DND-41 (cell line): ENCODE results near the gene TCF25.
A peak's percentile ranks its signal among the peaks of the same experiment; 100 is the strongest.

ENCODE experiments used
- ATAC-seq: fragments of 200-7000 bp; cut with Tn5 transposase; 3 replicates; pipeline ENCODE4 v1.9.1; 2021; ENCODE audit warnings: low read depth; ENCODE audit not compliant: insufficient read depth
- DNase-seq: peaks from one replicate; pipeline ENCODE4 v3.0.0-alpha.2; 2020
- H2AFZ ChIP-seq: 2 replicates; pipeline ENCODE4 v1.6.0; 2012; ENCODE audit warnings: low read depth, low read length
- H3K27ac ChIP-seq: 2 replicates; pipeline ENCODE4 v1.5.1; 2012; ENCODE audit warnings: low read length, inconsistent platforms
- H3K27me3 ChIP-seq: fragments of 200-600 bp; sonication (generic); 2 replicates; pipeline ENCODE4 v1.6.0; 2012; ENCODE audit warnings: low read length, mild to moderate bottlenecking, inconsistent platforms; ENCODE audit not compliant: insufficient read depth, poor library complexity
- H3K36me3 ChIP-seq: 2 replicates; pipeline ENCODE4 v1.5.1; 2012; ENCODE audit warnings: low read length, inconsistent platforms; ENCODE audit not compliant: insufficient read depth
- H3K4me1 ChIP-seq: 2 replicates; pipeline ENCODE4 v1.5.1; 2012; ENCODE audit warnings: mild to moderate bottlenecking, low read length; ENCODE audit not compliant: insufficient read depth
- H3K4me2 ChIP-seq: 2 replicates; pipeline ENCODE4 v1.6.0; 2012; ENCODE audit warnings: mild to moderate bottlenecking, moderate library complexity, low read length, inconsistent platforms; ENCODE audit not compliant: insufficient read depth
- H3K4me3 ChIP-seq, 2 experiments: fragments of 200-600 bp in 1 of 2; shearing (Covaris generic) in 1 of 2; 2 replicates each; pipeline ENCODE4 v1.5.1; 2012 to 2016; ENCODE audit warnings: inconsistent platforms in 2 of 2, low read length in 2 of 2, mild to moderate bottlenecking in 2 of 2, low read depth in 1 of 2, moderate library complexity in 1 of 2
- H3K79me2 ChIP-seq: 2 replicates; pipeline ENCODE4 v1.6.0; 2012; ENCODE audit warnings: low read length, inconsistent platforms; ENCODE audit not compliant: insufficient read depth
- H3K9ac ChIP-seq: 2 replicates; pipeline ENCODE4 v1.6.0; 2012; ENCODE audit warnings: low read depth, mild to moderate bottlenecking, inconsistent platforms, low read length, moderate library complexity
- H3K9me3 ChIP-seq: 2 replicates; pipeline ENCODE4 v1.5.1; 2012; ENCODE audit warnings: low read length, moderate library complexity, mild to moderate bottlenecking, inconsistent platforms; ENCODE audit not compliant: insufficient read depth, severe bottlenecking
- H4K20me1 ChIP-seq: 2 replicates; pipeline ENCODE4 v1.6.0; 2012; ENCODE audit warnings: low read length; ENCODE audit not compliant: insufficient read depth
- EZH2 ChIP-seq: IDR thresholded peaks from 3 replicates; pipeline ENCODE4 v1.6.1; 2012; ENCODE audit warnings: borderline replicate concordance, low read depth, mild to moderate bottlenecking, moderate library complexity, low read length, inconsistent platforms; ENCODE audit not compliant: severe bottlenecking
- TF ChIP-seq, protein P1 (sequence below): IDR thresholded peaks from 2 replicates; pipeline ENCODE4 v1.5.1; 2012; ENCODE audit warnings: borderline replicate concordance, low read length, moderate library complexity, mild to moderate bottlenecking; ENCODE audit not compliant: poor library complexity, severe bottlenecking; ENCODE audit errors: extremely low read depth

TCF25 gene

DNA sequence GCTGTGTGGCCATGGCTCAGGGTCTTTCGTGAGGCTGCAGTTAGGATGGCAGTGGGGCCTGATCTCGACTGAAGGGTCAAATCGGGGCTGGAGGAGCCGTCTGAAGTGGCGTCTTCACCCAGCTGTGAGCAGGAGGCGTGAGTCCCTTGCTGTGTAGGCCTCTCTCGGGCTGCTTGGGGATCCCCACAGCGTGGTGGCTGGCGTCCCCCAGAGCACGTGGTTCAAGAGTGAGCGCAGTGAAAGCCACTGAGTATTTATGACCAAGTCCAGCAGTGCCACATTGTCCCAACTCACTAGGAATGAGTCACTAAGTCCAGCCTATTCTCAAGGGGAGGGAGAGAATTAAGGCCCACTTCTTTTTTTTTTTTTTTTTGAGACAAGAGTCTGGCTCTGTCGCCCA lies 11.7 kb upstream of the TCF25 start:
- Histone ChIP-seq H4K20me1 (peaks cover 2% of the 10 kb centered on the region; the same call in 1 of the 2 replicates), H2AFZ (no peak overlapping the region), H3K27ac (no peak overlapping the region), H3K4me2 (no peak overlapping the region), H3K4me3 (no peak overlapping the region), H3K4me1 (peaks cover 25% of the 10 kb centered on the region), H3K79me2 (no peaks in the 10 kb centered on the region), H3K27me3 (no peaks in the 10 kb centered on the region), H3K9me3 (no peaks in the 10 kb centered on the region), H3K36me3 (no peaks in the 10 kb centered on the region), H3K9ac (no peak overlapping the region)
- TF ChIP-seq EZH2: no peak
- TF ChIP-seq, protein P1, sequence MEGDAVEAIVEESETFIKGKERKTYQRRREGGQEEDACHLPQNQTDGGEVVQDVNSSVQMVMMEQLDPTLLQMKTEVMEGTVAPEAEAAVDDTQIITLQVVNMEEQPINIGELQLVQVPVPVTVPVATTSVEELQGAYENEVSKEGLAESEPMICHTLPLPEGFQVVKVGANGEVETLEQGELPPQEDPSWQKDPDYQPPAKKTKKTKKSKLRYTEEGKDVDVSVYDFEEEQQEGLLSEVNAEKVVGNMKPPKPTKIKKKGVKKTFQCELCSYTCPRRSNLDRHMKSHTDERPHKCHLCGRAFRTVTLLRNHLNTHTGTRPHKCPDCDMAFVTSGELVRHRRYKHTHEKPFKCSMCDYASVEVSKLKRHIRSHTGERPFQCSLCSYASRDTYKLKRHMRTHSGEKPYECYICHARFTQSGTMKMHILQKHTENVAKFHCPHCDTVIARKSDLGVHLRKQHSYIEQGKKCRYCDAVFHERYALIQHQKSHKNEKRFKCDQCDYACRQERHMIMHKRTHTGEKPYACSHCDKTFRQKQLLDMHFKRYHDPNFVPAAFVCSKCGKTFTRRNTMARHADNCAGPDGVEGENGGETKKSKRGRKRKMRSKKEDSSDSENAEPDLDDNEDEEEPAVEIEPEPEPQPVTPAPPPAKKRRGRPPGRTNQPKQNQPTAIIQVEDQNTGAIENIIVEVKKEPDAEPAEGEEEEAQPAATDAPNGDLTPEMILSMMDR: no peak
- ATAC-seq: no peak
- no peak for DNase-seq

DNA sequence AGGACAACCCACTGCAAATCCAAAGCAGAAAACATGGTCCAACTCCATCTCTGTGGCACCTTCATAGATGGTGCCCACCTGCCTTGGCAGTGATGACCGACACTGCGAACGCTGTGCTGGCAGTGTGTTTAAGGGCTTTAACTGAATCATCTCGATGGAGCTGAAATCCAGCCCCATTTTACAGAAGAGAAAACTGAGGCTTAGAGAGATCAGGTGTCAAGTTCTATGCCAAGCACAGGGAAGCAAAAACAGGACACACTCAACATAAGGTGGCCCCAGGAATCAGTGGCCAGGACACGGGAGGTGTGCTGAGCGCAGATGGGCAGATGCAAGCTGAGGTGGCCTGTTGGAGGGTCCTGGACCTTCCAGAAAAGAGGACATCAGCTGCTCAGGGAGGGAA lies 10.7 kb upstream of the TCF25 start:
- H3K4me3 ChIP-seq: no peak overlapping the region
- H4K20me1 ChIP-seq: peaks cover 2% of the 10 kb centered on the region; the same call in 1 of the 2 replicates
- H3K4me2 ChIP-seq: peak overlapping the region; percentile 49

DNA sequence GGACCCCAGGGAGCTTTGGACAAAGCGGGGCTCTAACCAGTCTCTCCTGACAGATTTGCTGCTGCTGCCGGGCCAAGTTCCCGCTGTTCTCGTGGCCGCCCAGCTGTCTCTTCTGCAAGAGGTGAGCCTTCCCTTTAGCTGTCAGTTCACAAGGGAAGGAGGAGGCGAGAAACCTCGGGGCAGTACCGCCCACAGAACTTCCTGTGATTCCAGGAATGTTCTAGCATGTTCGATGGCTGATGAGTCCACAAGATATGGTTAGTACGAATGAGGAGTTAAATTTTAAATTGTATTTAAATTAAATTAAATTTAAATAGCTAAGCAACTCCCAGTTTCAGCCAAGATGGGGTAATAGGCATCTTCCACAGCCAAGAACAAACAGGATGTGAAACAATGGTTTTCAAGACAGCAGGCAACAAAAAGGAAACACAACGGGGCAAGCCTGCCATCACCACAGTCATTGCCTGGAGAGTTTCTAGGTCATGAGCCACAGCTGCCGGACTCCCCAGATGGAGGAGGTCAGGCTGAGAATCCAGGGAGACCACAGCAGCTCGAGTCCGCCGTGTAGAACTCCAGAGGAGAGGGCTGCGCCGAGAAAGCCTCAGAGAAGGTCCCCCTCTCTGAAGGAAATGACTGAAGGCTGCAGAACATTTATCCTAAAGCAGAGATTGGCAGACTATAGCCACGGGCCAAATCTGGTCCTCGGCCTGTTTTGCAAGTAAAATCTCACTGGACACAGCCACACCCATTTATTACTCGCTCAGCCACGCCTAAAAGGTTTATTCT lies 9.5 kb upstream of the TCF25 start:
- Histone ChIP-seq H3K27me3 (no peaks in the 10 kb centered on the region), H3K9ac (peak overlapping the region; percentile 16; the same call in 1 of the 2 replicates)

More for the DNA sequence above, 10.7 kb upstream of the TCF25 start:
- no peak overlapping the region for H3K27ac ChIP-seq
- H3K9ac ChIP-seq: no peak overlapping the region
- H3K27me3 ChIP-seq: no peaks in the 10 kb centered on the region
- ATAC-seq: no peak
- peaks cover 25% of the 10 kb centered on the region for H3K4me1 ChIP-seq
- H3K79me2 ChIP-seq: no peaks in the 10 kb centered on the region
- H3K36me3 ChIP-seq: no peaks in the 10 kb centered on the region
- no peak overlapping the region for H2AFZ ChIP-seq
- TF ChIP-seq, protein P1: no peak
- TF ChIP-seq EZH2: no peak
- H3K9me3 ChIP-seq: peaks cover under 1% of the 10 kb centered on the region
- DNase-seq: no peak

More for the DNA sequence above, 9.5 kb upstream of the TCF25 start:
- no peaks in the 10 kb centered on the region for H3K79me2 ChIP-seq
- H3K36me3 ChIP-seq: no peaks in the 10 kb centered on the region
- peaks cover 5% of the 10 kb centered on the region for H3K9me3 ChIP-seq
- ATAC-seq (peak; percentile 71), DNase-seq (peak; percentile 61)
- H3K27ac ChIP-seq: peak overlapping the region; percentile 62
- H2AFZ ChIP-seq: no peak overlapping the region
- TF ChIP-seq, protein P1: no peak
- TF ChIP-seq EZH2: no peak
- H3K4me3 ChIP-seq: no peak overlapping the region
- H3K4me2 ChIP-seq: peak overlapping the region; percentile 49
- H3K4me1 ChIP-seq: peaks cover 25% of the 10 kb centered on the region
- peaks cover 2% of the 10 kb centered on the region; the same call in 1 of the 2 replicates for H4K20me1 ChIP-seq
